ENCODE results near the gene GNAQ.

GNAQ gene

GRCh38 chr9:77947651-77948050, 84.0 kb downstream of the GNAQ start:
- Histone ChIP-seq H3K4me3 (no peak overlapping the region), H3K27ac (peak overlapping the region; percentile 6 to 68)
- no peak for TF ChIP-seq CTCF (IDR thresholded peaks at IDR 0.05)
- no peak for DNase-seq (ENCODE audit: low spot score)

DNA sequence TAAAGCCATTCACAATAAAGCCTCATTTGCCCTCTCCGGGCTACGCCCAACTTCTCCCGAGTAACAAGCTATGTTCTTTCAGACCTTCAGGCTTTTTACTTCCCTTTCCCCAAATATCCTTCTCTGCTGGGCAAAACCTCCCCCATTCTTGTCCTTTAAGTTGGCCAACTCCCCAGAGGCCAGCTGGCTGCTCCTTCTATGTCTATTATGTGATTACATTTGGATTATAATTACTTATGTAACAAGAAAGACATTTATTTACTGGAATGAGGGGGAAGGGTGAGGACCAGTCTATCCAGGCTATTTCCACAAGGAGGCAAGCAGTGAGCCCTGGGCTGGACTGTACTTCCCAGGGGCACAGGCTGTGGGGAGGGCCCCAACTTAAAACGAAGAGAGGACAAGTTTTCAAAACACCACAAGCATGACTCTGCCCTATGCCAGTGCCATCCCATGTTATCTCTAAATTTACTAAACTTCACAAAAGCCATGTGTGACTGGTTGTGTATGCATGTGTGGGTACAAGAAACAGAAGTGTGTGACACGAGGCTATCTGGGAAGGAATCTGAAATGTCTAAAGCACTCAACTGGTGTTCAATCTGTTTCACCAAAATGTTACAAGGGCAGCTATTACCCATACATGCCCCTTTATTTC, 84.5 kb downstream of the GNAQ start:
- DNase-seq (ENCODE audit: low spot score) = no peak
- Histone ChIP-seq H3K27ac (peak overlapping the region; percentile 39 to 68), H3K4me3 (peak overlapping the region; percentile 33)
- no peak for TF ChIP-seq CTCF (IDR thresholded peaks at IDR 0.05)

DNA sequence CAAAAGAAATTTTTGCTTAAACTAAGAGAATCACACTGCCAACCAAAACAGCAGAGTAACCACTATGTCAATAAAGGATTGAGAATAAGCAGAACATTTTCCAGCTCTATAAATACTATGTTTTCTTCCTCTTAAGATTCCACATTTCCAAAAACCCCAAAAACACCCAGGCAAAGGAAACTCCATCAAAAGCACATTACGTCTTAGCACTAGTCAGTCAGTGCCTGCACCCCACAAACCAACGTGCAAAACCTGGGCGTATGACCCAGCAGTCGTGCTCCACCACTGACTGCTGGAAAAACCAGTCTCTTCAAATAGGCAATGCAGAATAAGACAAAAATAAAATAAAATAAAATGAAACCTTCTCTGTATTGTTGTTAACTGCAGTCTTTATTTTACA, 85.3 kb downstream of the GNAQ start:
- no peak for DNase-seq (ENCODE audit: low spot score)
- peak overlapping the region; percentile 33 for H3K4me3 ChIP-seq
- no peak for TF ChIP-seq CTCF (IDR thresholded peaks at IDR 0.05)
- peak overlapping the region; percentile 39 to 68 for H3K27ac ChIP-seq

GRCh38 chr9:77945798-77946197, 85.8 kb downstream of the GNAQ start:
- no peak for DNase-seq (ENCODE audit: low spot score)
- Histone ChIP-seq H3K27ac (peak overlapping the region; percentile 39 to 53), H3K4me3 (no peak overlapping the region)
- no peak for TF ChIP-seq CTCF (IDR thresholded peaks at IDR 0.05)

- Histone ChIP-seq H3K4me3 (peak overlapping the region; percentile 21), H3K27ac (peak overlapping the region in 1 of 2 donors; percentile 53)
- no peak for TF ChIP-seq CTCF (IDR thresholded peaks at IDR 0.05)
- DNase-seq (ENCODE audit: low spot score) = no peak
Observed at GRCh38 chr9:77944556-77945243, 86.9 kb downstream of the GNAQ start.

DNA sequence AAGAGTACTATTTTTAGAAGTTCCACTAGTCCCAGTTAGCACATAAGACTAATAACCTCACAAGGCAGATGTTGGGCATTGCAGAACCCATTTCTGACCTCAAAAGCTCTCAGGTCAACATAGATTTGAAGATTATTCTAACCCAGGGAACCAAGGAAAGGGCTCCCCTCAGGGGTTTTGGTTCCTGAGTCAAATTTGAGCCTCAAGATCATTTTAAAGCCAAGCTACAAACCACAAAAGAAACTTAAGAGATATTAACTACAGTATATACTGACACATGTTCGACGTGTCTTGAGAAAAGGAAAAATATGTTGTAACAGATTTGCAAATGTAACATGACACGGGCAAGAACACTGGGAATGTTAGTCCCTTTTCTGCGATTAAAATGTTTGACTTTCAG, 88.6 kb downstream of the GNAQ start:
- Histone ChIP-seq H3K27ac (no peak overlapping the region), H3K4me3 (no peak overlapping the region)
- DNase-seq (ENCODE audit: low spot score) = no peak
- TF ChIP-seq CTCF (IDR thresholded peaks at IDR 0.05) = no peak

- Histone ChIP-seq H3K27ac (no peak overlapping the region), H3K4me3 (no peak overlapping the region)
- TF ChIP-seq CTCF (IDR thresholded peaks at IDR 0.05) = no peak
- no peak for DNase-seq (ENCODE audit: low spot score)
Observed at GRCh38 chr9:77939149-77939668, 92.4 kb downstream of the GNAQ start.
